Measurements from ENCODE around the gene CD6.

CD6 gene

DNA sequence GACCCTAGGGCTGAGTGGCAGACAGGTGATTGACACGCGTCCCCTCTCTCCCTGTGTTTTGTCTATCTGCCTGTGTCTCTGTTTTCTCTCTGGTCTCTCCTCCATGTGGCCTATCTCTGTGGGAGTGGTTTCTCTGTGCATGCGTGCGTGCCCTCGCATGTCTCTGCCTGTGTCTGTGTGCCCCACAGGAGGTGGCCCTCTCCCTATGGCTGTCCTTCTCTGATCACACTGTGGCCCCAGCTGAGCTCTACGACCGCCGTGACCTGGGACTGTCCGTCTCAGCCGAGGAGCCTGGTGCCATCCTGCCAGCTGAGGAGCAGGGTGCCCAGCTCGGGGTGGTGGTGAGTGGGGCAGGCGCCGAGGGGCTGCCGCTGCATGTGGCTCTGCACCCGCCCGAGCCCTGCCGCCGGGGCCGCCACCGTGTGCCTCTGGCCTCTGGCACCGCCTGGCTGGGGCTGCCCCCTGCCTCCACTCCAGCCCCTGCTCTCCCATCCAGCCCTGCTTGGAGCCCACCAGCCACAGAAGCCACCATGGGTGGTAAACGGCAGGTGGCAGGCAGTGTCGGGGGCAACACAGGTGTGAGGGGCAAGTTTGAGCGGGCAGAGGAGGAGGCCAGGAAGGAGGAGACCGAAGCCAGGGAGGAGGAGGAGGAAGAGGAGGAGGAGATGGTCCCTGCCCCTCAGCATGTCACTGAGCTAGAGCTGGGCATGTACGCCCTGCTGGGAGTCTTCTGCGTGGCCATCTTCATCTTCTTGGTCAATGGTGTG is 35.6 kb upstream of the CD6 start:
- DNase-seq, result no peak

DNA sequence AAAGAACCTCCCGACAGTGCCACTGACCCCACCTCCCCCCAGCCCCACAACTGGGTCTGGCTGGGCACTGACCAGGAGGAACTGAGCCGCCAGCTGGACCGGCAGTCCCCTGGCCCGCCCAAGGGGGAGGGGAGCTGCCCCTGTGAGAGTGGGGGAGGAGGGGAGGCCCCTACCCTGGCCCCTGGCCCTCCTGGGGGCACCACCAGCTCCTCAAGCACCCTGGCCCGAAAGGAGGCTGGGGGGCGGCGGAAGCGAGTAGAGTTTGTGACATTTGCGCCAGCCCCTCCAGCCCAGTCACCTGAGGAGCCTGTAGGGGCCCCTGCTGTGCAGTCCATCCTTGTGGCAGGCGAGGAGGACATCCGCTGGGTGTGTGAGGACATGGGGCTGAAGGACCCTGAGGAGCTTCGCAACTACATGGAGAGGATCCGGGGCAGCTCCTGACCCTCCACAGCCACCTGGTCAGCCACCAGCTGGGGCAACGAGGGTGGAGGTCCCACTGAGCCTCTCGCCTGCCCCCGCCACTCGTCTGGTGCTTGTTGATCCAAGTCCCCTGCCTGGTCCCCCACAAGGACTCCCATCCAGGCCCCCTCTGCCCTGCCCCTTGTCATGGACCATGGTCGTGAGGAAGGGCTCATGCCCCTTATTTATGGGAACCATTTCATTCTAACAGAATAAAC is 34.9 kb upstream of the CD6 start:
- DNase-seq, result no peak

GRCh38 chr11:60937144-60937527 is 34.3 kb upstream of the CD6 start:
- DNase-seq, result no peak

- no peak for DNase-seq
Measured at GRCh38 chr11:60937811-60938210, 33.7 kb upstream of the CD6 start.

GRCh38 chr11:60938500-60938899 is 33.0 kb upstream of the CD6 start:
- no peak for DNase-seq

GRCh38 chr11:60939301-60939700 is 32.2 kb upstream of the CD6 start:
- no peak for DNase-seq

GRCh38 chr11:60939855-60940254 is 31.6 kb upstream of the CD6 start:
- DNase-seq, result no peak

DNA sequence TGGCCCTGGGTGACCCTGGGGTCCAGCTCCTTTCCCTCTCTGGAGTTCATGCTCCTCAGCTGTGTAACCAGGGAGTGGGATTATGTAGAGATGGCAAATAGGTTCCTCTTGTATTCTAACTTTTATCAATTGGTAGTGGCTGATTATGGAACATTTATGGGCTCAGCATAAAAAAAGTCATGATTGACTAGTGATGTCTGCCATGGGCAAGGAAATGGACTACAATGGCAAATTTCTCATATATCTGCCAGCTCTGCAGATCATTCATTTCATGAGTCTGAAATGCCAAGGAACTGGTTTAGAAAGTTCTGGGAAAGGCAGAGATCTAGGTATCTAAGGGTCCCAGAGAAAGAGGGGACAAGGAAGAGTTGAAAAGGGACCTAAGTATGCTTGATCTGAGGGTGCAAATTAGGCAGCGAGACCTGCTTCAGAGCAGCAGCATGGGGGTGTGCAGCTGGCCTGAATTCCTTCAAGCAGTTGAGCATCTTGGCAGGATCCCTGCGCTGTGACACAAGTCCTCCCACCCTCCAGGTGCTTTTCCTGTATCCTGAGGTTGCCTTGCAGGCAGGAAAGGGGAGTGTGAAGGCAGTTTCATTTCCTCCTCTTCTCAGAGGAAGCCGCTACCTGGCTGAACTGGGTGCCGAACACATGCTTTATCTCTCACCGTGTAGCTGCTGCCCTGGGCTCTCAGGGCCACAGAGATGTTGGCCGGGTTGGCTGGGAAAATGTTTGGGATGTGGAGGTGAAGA is 29.9 kb upstream of the CD6 start:
- no peak for DNase-seq

DNA sequence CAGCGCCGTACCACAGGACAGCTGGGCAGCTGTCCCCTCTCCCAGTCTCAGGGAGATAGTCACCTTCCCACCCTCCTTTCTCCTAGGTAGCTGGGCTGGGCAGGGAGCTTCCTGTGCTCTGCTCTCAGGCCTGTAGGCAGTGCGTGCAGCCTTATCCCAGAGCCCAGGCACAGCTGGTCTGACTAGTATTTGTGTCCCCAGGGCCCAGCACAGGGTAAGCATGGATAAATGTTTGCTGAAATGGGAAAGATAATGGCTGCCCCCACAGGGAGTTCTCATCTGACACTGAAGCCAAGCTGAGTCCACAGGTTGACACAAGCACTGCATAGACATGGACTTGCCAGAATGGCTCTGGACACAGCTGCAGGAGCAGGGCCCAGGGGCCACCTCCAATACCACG is 29.3 kb upstream of the CD6 start:
- DNase-seq, result no peak

GRCh38 chr11:60942970-60943565 is 28.4 kb upstream of the CD6 start:
- no peak for DNase-seq

DNA sequence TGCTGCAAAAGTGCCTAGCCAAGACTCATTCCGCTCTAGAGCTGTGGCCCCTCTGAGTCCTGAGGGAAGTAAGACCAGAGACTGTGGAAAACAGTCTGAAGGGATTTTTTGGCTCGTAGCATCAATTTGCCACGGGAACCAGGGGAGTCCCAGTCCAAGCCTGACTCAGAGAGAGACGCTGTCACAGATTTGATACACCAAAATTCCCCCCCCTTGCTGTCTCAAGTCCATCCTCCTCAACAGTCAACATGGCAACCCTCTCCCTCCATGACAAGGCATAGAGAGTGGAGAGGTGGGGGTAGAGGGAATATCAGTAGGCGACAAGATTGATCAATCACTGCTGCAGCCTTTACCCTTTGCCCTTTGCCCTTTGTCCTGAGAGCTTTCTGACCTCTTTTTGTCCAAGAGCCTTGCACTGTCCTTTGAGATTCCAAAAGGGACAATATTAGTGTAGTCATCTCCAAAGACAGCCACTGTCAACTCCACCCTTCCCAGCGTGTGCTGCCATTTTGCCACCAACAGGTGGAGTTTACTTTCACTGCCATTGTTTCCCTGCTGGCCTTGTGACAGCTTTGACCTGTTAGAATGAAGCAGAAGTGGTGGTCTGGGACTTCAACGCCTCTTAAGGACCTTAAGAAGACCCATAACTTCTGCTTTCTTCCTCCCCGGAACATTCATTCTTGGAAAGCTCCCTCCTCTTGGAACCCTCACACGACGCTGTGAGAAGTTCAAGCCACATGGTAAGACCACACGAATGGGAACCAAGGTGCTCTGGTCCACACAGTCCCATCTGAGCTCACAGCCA is 26.8 kb upstream of the CD6 start:
- no peak for DNase-seq

- DNase-seq, result no peak
Measured at GRCh38 chr11:60945295-60945667, 26.2 kb upstream of the CD6 start.

DNA sequence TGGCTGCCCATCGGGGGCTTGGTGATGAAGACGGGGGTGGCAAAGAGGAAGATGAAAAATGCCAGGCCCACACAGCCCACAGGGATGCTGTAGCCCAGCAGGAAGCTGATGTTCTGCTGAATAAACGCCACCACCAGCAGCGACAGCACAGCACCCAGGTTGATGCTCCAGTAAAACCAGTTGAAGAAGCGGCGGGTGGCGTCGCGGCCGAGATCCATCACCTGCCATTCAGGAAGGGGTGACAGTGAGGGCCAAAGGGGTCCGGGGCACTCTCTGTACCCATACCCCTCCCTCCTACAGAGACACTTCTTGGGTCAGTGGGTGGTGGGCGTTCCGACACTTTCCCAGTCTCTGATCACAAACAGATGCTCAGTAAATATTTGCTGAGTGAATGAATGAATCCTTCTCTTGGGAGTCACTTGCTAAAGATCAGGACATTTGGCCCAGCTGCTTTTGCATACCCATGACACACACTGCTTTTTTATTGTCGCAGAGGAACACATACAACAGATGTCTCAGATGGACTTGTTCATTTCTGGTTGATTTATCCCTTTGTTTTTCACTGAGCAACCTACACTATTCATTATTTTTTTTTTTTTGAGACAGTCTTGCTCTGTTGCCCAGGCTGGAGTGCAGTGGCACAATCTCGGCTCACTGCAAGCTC is 24.7 kb upstream of the CD6 start:
- no peak for DNase-seq

GRCh38 chr11:60947700-60948099 is 23.8 kb upstream of the CD6 start:
- DNase-seq, result no peak

GRCh38 chr11:60948250-60948649 is 23.2 kb upstream of the CD6 start:
- no peak for DNase-seq

GRCh38 chr11:60950024-60950423 is 21.5 kb upstream of the CD6 start:
- DNase-seq, result no peak

GRCh38 chr11:60950933-60951605 is 20.4 kb upstream of the CD6 start:
- peak in 1 of 5 donors; percentile 25 for DNase-seq

DNA sequence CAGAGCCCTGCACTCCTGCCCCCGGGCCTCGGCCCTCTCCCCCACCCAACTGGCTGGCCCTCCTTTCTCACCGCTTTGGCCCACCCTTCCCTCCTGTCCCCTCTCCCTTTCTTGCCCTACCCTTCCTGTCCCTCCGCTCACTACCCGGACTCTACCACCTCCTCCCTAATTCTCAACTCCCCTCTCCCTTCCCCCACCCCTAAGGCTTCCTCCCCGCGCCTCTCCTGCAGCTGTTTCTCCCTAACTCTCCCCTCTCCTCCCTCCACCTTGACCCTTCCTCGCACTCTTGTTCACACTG is 19.9 kb upstream of the CD6 start:
- no peak for DNase-seq

DNA sequence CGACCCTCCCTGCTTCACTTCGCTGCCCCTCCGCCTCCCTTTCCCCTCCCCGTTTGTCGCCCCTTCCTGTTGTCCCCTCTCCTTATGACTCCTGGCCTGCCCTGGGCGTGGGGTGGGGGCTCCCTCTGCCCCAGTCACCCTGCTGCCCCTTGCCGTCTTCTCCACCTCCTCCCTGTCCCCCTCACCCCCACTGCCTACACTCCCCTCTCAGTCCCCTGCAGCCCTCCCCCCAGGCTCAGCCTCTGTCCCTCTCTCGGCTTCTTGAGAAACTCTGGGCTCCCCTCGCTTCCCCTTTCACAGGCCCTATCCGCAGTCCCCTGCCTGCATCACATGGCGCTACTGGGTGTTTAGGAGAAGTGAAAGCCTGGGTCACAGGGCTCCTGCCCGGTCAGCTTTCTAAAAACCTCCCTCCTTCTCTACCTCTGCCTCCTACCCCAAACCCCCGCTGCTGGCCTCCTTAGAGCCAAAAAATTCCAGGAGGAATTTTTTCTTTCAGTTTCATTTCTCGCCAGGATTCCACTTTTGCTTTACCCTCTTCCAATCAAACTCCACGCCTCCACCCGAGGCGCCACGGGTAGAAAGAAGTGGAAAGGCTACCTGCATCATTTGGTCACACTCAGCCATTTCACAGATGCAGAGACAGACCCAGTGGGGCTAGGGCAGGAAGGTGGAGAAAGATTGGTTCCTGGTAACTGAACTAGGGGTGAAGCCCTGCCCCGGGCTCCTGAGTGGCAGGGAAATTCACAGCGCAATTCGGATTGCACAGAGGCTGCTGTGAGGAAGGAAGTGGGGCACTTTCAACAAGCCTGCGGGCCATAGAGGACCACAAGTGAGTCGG is 19.4 kb upstream of the CD6 start, which contains the start of gene SLC15A3:
SLC15A3 (minus strand) TSS at position 273 of the 838 bp plus-strand sequence. CDS start 625 bp downstream, outside the sequence.
- DNase-seq, result peak in 1 of 5 donors; percentile 11

- no peak for DNase-seq
Measured at GRCh38 chr11:60952742-60953170, 18.7 kb upstream of the CD6 start.

Data from T-helper 1 cell (primary cell).